AG09309 (cell line): ENCODE measurements around the gene TLE1.

Experiments
- DNase-seq: peaks from one replicate; pipeline ENCODE4 v3.0.0-alpha.2; 2010; ENCODE audit warnings: low read depth
- H3K4me3 ChIP-seq: 2 replicates; pipeline ENCODE4 v1.5.1; 2011; ENCODE audit warnings: mild to moderate bottlenecking, low read depth, low read length, moderate library complexity; ENCODE audit not compliant: control insufficient read depth
- TF ChIP-seq, protein P1 (sequence below): IDR thresholded peaks from 2 replicates; pipeline ENCODE4 v1.5.1; 2011; ENCODE audit warnings: mild to moderate bottlenecking, low read depth, low read length, inconsistent platforms; ENCODE audit not compliant: insufficient read depth, control insufficient read depth; ENCODE audit errors: missing control alignments

Gene TLE1

DNA sequence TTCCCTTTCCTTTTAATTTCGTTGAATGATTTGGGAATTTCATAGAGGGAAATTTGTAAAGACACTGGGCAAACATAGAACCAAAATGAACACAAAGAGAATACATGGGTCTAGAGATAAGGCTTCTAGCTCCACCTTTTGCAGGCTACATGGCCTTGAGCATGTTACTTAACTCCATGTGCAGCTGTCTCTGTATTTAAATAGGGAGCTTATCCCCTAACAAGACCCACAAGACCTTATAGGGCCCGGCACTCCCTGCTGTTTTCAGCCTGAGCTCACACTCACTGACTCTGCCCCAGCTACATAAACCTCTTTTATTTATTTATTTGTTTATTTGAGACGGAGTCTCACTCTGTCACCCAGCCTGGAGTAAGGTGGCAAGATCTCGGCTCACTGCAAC is 30.6 kb upstream of the TLE1 start:
- H3K4me3 ChIP-seq, result no peak overlapping the region
- no peak for DNase-seq
- TF ChIP-seq, protein P1, sequence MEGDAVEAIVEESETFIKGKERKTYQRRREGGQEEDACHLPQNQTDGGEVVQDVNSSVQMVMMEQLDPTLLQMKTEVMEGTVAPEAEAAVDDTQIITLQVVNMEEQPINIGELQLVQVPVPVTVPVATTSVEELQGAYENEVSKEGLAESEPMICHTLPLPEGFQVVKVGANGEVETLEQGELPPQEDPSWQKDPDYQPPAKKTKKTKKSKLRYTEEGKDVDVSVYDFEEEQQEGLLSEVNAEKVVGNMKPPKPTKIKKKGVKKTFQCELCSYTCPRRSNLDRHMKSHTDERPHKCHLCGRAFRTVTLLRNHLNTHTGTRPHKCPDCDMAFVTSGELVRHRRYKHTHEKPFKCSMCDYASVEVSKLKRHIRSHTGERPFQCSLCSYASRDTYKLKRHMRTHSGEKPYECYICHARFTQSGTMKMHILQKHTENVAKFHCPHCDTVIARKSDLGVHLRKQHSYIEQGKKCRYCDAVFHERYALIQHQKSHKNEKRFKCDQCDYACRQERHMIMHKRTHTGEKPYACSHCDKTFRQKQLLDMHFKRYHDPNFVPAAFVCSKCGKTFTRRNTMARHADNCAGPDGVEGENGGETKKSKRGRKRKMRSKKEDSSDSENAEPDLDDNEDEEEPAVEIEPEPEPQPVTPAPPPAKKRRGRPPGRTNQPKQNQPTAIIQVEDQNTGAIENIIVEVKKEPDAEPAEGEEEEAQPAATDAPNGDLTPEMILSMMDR, result no peak

DNA sequence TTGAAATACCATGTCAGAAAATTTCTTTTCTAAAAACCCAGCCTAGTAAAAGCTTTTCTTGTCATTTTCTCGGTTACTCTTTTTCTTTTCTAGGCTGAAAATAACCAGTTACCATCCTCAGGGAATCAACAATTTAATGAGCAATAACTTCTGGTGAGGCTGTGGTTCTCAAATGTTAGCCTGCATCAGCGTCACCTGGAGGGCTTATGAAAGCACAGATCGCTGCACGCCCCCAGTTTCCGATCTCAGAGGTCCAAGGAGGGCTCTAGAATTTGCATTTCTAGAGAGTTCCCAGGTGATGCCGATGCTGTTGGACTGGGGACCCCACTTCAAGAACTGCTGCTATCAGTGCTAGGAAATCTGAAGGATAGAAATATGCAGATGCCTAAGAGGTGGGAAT is 28.9 kb upstream of the TLE1 start:
- TF ChIP-seq, protein P1, result no peak
- no peak for DNase-seq
- no peak overlapping the region for H3K4me3 ChIP-seq

DNA sequence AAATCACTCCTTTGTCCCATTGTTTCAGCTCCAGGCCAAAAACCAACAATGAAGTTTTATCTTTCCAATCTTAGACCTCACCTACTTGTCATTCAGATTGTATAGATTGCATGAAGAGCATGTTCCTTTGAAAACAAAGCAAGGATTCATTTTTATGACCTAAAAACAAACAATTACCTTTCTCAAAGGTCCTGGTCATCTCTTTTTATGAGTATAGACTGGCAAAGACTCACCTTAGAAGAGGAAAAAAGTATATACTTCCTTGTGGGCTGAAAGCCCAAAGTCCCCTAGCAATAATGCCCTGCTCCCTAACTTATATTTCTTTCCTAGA is 28.4 kb upstream of the TLE1 start:
- TF ChIP-seq, protein P1, result no peak
- no peak for DNase-seq
- H3K4me3 ChIP-seq, result no peak overlapping the region

DNA sequence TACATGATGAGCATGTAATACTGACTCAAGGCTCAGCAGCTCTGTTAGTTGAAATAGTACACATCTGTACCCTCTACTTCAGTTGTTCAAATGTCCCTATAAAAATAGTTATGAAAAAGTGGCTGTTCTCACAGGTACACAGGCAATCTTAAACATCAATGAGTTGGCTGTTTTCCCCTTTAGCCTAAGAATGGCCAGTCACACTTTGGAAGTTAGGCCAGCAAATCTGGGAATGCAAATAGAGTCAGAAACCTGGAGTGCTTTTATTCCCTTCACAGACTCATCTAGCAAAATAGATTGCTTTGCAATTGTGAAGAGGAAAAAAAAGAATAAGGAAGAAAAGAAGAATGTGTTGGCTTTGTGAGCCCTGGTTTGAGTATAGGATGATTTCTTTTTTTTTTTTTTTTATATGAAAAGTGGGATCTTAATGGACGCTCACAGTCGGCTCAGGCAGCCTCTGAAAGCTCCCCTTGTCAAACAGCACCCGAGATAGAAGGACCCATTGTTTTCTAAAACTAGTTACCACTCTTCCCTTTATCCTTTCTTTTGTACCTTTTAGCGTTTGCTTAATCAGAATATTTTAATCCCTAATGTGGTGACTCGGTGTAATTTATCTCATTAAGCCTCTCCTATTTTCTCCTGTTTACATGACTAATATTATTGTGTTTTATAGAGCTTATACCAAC is 27.9 kb upstream of the TLE1 start:
- DNase-seq, result no peak
- TF ChIP-seq, protein P1, result no peak
- H3K4me3 ChIP-seq, result no peak overlapping the region

DNA sequence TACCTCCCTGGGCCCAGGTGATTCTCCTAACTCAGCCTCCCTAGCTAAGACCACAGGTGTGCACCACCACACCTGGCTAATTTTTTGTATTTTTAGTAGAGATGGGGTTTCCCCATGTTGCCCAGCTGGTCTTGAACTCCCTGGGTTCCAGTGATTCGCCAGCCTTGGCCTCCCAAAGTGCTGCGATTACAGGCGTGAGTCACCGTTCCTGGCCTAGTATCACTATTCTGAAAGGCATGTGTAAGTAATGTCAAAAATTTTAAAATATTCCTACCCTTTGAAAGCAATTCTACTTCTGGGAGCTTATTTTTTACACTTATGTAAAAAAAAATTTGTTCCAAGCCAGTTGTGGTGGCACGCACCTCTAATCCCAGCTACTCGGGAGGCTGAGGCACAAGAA is 27.1 kb upstream of the TLE1 start:
- H3K4me3 ChIP-seq, result no peak overlapping the region
- TF ChIP-seq, protein P1, result no peak
- DNase-seq, result no peak

DNA sequence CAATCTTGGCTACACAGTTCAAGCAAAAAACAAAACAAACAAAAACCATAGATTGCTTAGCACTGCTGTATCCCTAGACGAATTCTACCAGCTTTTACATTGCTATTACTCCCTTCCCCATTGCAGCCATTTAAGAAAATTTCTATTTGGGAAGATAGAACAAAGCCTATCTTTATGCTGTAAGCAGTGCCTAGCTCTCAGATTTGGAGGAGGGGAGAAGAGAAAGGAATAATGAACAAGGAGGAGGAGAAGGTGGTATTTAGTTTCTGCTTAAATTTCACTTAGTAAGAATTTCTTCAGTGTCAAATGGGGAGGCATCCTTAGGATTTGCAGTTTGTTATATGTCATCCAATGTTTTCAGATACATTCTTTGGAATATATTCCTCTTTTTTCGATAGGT is 16.2 kb upstream of the TLE1 start:
- no peak overlapping the region for H3K4me3 ChIP-seq
- DNase-seq, result no peak
- TF ChIP-seq, protein P1, result no peak

DNA sequence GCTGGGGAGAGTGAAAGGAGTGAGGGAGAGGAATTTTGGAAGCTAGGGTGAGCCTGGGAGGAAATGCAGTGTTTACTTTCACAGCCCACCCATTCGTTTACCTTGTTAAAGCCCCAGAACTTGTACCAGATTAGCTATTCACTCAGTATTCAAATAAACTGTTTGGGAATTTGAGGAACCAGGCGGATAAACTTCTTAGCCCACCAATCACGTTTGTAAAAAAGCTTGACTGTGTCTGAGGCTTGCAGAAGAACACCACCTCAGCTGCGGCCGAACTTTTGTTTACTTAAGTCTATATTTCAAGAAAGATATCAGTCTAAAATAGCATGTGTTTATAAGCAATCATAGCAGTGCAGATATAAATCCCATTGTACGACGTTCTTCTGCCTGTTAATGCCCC is 5.2 kb upstream of the TLE1 start:
- TF ChIP-seq, protein P1, result no peak
- no peak overlapping the region for H3K4me3 ChIP-seq
- DNase-seq, result no peak
